NCI-H510A treated with DMSO at 0.1 percent for 48 hours (cell line): Measurements from ENCODE around the gene CNOT9.

Experiments
- DNase-seq: peaks from one replicate; lab custom pipeline; 2025; lab: John Stamatoyannopoulos, UW

Gene CNOT9

GRCh38 chr2:218577482-218578220 is 9.0 kb downstream of the CNOT9 start:
- DNase-seq: no peak

GRCh38 chr2:218578272-218578877 is 9.7 kb downstream of the CNOT9 start:
- no peak for DNase-seq

GRCh38 chr2:218582076-218582475 is 13.4 kb downstream of the CNOT9 start:
- DNase-seq: no peak

- no peak for DNase-seq
Measured at GRCh38 chr2:218583983-218584850, 15.6 kb downstream of the CNOT9 start.

- DNase-seq: no peak
Measured at GRCh38 chr2:218585541-218585940, 16.9 kb downstream of the CNOT9 start.

GRCh38 chr2:218605432-218605831 is 36.8 kb downstream of the CNOT9 start:
- DNase-seq: no peak

GRCh38 chr2:218607436-218608115 is 38.9 kb downstream of the CNOT9 start, which contains the start of gene PLCD4:
Gene PLCD4, plus strand, starts transcription at chr2:218607899. Its CDS starts 7,841 bp downstream, at chr2:218615740.
- DNase-seq: no peak

GRCh38 chr2:218615868-218616315 is 47.3 kb downstream of the CNOT9 start:
- no peak for DNase-seq

GRCh38 chr2:218618102-218618860 is 49.6 kb downstream of the CNOT9 start:
- DNase-seq: no peak

- DNase-seq: no peak
Measured at GRCh38 chr2:218621007-218621406, 52.4 kb downstream of the CNOT9 start.

- DNase-seq: no peak
Measured at GRCh38 chr2:218622606-218623365, 54.1 kb downstream of the CNOT9 start.

GRCh38 chr2:218623366-218623705 is 54.7 kb downstream of the CNOT9 start:
- no peak for DNase-seq

- no peak for DNase-seq
Measured at GRCh38 chr2:218626369-218626768, 57.7 kb downstream of the CNOT9 start.

- DNase-seq: no peak
Measured at GRCh38 chr2:218627939-218628338, 59.3 kb downstream of the CNOT9 start.

- DNase-seq: no peak
Measured at GRCh38 chr2:218631837-218632236, 63.2 kb downstream of the CNOT9 start.

GRCh38 chr2:218635719-218636118 is 67.1 kb downstream of the CNOT9 start:
- no peak for DNase-seq

- DNase-seq: no peak
Measured at GRCh38 chr2:218638372-218638771, 69.7 kb downstream of the CNOT9 start.

- DNase-seq: no peak
Measured at GRCh38 chr2:218642121-218642656, 73.5 kb downstream of the CNOT9 start.

GRCh38 chr2:218642786-218643185 is 74.1 kb downstream of the CNOT9 start:
- DNase-seq: no peak

- DNase-seq: no peak
Measured at GRCh38 chr2:218643751-218644310, 75.2 kb downstream of the CNOT9 start.
